PC-3 (cell line): ENCODE results near the gene SLC1A3. TPM values are rescaled to one million over a fixed set of nuclear protein-coding genes. Genes with fewer than 3 reads are reported as not detected.

Source experiments
- ATAC-seq: fragments of 200-7000 bp; cut with Tn5 transposase; 2 replicates; pipeline ENCODE4 v1.9.1; 2020; ENCODE audit warnings: mild to moderate bottlenecking, moderate library complexity
- BruUV-seq: library from RNA; stranded (reverse); fragments of 400-500 nt; replicated peaks from 2 replicates; lab custom pipeline; 2021; lab: Mats Ljungman, UMichigan
- CTCF ChIA-PET: fragments of 300-600 bp; sonication (Branson Sonifier 250); formaldehyde crosslinking; loops from one replicate; lab custom pipeline; 2022; ENCODE audit warnings: antibody characterized with exemption; lab: Charles Lee
- POLR2A ChIA-PET: fragments of 300-600 bp; sonication (Branson Sonifier 250); formaldehyde crosslinking; loops from one replicate; lab custom pipeline; 2022; ENCODE audit warnings: antibody characterized with exemption; ENCODE audit not compliant: unreplicated experiment; lab: Charles Lee
- DNase-seq: peaks from one replicate; pipeline ENCODE4 v3.0.0-alpha.2; 2015
- H2AFZ ChIP-seq: fragments of 300-600 bp; sonication (generic); 2 replicates; pipeline ENCODE4 v1.6.0; 2016; ENCODE audit warnings: antibody characterized with exemption, low read length
- H3F3A ChIP-seq: fragments of 300-600 bp; sonication (generic); one replicate; pipeline ENCODE4 v1.6.0; 2017; ENCODE audit warnings: antibody characterized with exemption, low read length, control low read depth, mild to moderate bottlenecking; ENCODE audit not compliant: unreplicated experiment
- H3K27ac ChIP-seq: fragments of 300-600 bp; sonication (generic); 2 replicates; pipeline ENCODE4 v1.5.1; 2016; ENCODE audit warnings: mild to moderate bottlenecking, low read length
- H3K27me3 ChIP-seq: fragments of 300-600 bp; sonication (generic); 2 replicates; pipeline ENCODE4 v1.6.1; 2016; ENCODE audit warnings: low read length, mixed read lengths
- H3K36me3 ChIP-seq: fragments of 300-600 bp; sonication (generic); 2 replicates; pipeline ENCODE4 v1.6.1; 2016; ENCODE audit warnings: low read depth, mixed run types, low read length, mixed read lengths
- H3K4me1 ChIP-seq: fragments of 300-600 bp; sonication (generic); 2 replicates; pipeline ENCODE4 v1.5.1; 2016; ENCODE audit warnings: low read length; ENCODE audit not compliant: insufficient read depth
- H3K4me2 ChIP-seq: fragments of 300-600 bp; sonication (generic); 2 replicates; pipeline ENCODE4 v1.6.0; 2016; ENCODE audit warnings: low read length
- H3K4me3 ChIP-seq: fragments of 300-600 bp; sonication (generic); 2 replicates; pipeline ENCODE4 v1.5.1; 2016; ENCODE audit warnings: mild to moderate bottlenecking, low read length, mixed read lengths
- H3K79me2 ChIP-seq: fragments of 300-600 bp; sonication (generic); 2 replicates; pipeline ENCODE4 v1.6.1; 2017; ENCODE audit warnings: low read length, mixed read lengths
- H3K9ac ChIP-seq: fragments of 300-600 bp; sonication (generic); 2 replicates; pipeline ENCODE4 v1.6.0; 2016; ENCODE audit warnings: mild to moderate bottlenecking, low read length
- H3K9me2 ChIP-seq: fragments of 300-600 bp; sonication (generic); replicated peaks from 2 replicates; pipeline ENCODE4 v1.6.1; 2016; ENCODE audit warnings: mixed run types, low read length, mixed read lengths
- H3K9me3 ChIP-seq: fragments of 300-600 bp; sonication (generic); 2 replicates; pipeline ENCODE4 v1.6.1; 2016; ENCODE audit warnings: low read length, mixed read lengths
- H4K20me1 ChIP-seq: fragments of 300-600 bp; sonication (generic); 2 replicates; pipeline ENCODE4 v1.6.1; 2016; ENCODE audit warnings: low read length, mixed read lengths
- EZH2 ChIP-seq: fragments of 300-600 bp; sonication (generic); IDR thresholded peaks from one replicate; pipeline ENCODE4 v1.6.1; 2017; ENCODE audit warnings: antibody characterized with exemption, mild to moderate bottlenecking, low read length; ENCODE audit not compliant: unreplicated experiment
- EZH2phosphoT487 ChIP-seq: fragments of 300-600 bp; sonication (generic); IDR thresholded peaks from 2 replicates; pipeline ENCODE4 v1.6.1; 2018; ENCODE audit warnings: mild to moderate bottlenecking, antibody characterized with exemption, low read length, borderline replicate concordance
- intact Hi-C: fragments of 100-400 bp; cut with micrococcal nuclease; formaldehyde crosslinking; loops from 2 replicates; pipeline ENCODE4 v1.9.0; 2023
- total RNA-seq: library from RNA; depleted of rRNA; stranded (reverse); fragments of >200 nt; gene quantifications from 2 replicates; pipeline ENCODE4 v1.2.3, GENCODE V29; 2014
- TF ChIP-seq, protein P1 (sequence below): fragments of 300-600 bp; sonication (generic); conservative IDR thresholded peaks from 2 replicates; pipeline ENCODE4 v1.5.1; 2017; ENCODE audit warnings: antibody characterized with exemption, low read depth, mild to moderate bottlenecking, low read length

The SLC1A3 gene
- total RNA-seq, 1 experiment from 2014 or later: 24.7 TPM

DNA sequence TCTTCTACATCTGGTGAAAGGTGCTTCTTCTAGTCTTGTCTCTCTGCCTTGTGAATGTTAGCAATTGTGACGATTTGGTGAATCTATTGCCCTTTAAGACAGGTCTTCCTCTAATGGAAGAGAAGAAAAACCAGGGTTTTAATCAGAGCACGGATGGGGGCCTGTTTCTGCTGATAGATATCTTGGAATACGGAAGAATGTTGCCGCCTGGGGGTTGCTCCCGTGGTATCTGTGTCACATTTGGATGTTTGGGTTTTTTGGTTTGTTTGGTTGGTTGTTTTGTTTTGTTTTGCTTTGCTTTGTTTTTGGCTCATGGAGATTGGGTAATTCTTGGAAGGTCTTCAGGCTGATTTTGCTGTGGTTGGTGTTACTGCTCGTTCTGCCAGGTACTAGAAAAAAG is 9.7 kb upstream of the SLC1A3 start:
- no peak for TF ChIP-seq EZH2phosphoT487
- TF ChIP-seq EZH2: no peak
- TF ChIP-seq, protein P1, sequence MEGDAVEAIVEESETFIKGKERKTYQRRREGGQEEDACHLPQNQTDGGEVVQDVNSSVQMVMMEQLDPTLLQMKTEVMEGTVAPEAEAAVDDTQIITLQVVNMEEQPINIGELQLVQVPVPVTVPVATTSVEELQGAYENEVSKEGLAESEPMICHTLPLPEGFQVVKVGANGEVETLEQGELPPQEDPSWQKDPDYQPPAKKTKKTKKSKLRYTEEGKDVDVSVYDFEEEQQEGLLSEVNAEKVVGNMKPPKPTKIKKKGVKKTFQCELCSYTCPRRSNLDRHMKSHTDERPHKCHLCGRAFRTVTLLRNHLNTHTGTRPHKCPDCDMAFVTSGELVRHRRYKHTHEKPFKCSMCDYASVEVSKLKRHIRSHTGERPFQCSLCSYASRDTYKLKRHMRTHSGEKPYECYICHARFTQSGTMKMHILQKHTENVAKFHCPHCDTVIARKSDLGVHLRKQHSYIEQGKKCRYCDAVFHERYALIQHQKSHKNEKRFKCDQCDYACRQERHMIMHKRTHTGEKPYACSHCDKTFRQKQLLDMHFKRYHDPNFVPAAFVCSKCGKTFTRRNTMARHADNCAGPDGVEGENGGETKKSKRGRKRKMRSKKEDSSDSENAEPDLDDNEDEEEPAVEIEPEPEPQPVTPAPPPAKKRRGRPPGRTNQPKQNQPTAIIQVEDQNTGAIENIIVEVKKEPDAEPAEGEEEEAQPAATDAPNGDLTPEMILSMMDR: no peak
- Histone ChIP-seq H3K9me3 (no peaks in the 10 kb centered on the region), H3K9ac (no peak overlapping the region), H3K4me3 (no peak overlapping the region), H3K27me3 (no peaks in the 10 kb centered on the region), H3K79me2 (no peaks in the 10 kb centered on the region), H4K20me1 (no peaks in the 10 kb centered on the region), H3K9me2 (no peaks in the 10 kb centered on the region), H3K36me3 (no peaks in the 10 kb centered on the region), H3F3A (no peaks in the 10 kb centered on the region), H2AFZ (no peak overlapping the region), H3K4me2 (no peak overlapping the region), H3K4me1 (no peaks in the 10 kb centered on the region), H3K27ac (no peak overlapping the region)
- intact Hi-C loops: no loop called here
- DNase-seq (no peak), ATAC-seq (no peak)
- ChIA-PET POLR2A (no interaction called here), CTCF (no interaction called here)
- no TSS peak for BruUV-seq

- TF ChIP-seq EZH2: no peak
- TF ChIP-seq, protein P1: no peak
- no peak for TF ChIP-seq EZH2phosphoT487
- no peak overlapping the region for H3K27ac ChIP-seq
- intact Hi-C loops: no loop called here
- H3F3A ChIP-seq: no peaks in the 10 kb centered on the region
- no peaks in the 10 kb centered on the region for H3K9me3 ChIP-seq
- H3K9ac ChIP-seq: no peak overlapping the region
- H3K9me2 ChIP-seq: no peaks in the 10 kb centered on the region
- no peaks in the 10 kb centered on the region for H4K20me1 ChIP-seq
- no peak overlapping the region for H3K4me3 ChIP-seq
- DNase-seq (no peak), ATAC-seq (no peak)
- no peaks in the 10 kb centered on the region for H3K4me1 ChIP-seq
- H3K36me3 ChIP-seq: no peaks in the 10 kb centered on the region
- POLR2A ChIA-PET: no interaction called here
- no peaks in the 10 kb centered on the region for H3K79me2 ChIP-seq
- CTCF ChIA-PET: no interaction called here
- H3K4me2 ChIP-seq: no peak overlapping the region
- no peak overlapping the region for H2AFZ ChIP-seq
- H3K27me3 ChIP-seq: no peaks in the 10 kb centered on the region
- no TSS peak for BruUV-seq
These were observed 8.4 kb upstream of the SLC1A3 start for GRCh38 chr5:36598045-36598444.

- no peak overlapping the region for H2AFZ ChIP-seq
- H3K4me2 ChIP-seq: no peak overlapping the region
- TF ChIP-seq, protein P1: no peak
- TF ChIP-seq EZH2 (no peak), EZH2phosphoT487 (no peak)
- 0 out of 2 replicates have a peak, but pooled peaks cover under 1% of the 10 kb centered on the region for H3K4me1 ChIP-seq
- CTCF ChIA-PET: no interaction called here
- POLR2A ChIA-PET: interaction anchor here (0.9 kb wide), 1 partner anchor 22 kb away, joined by 6 read pairs; no protein-coding TSS in a partner anchor
- no TSS peak for BruUV-seq
- no peaks in the 10 kb centered on the region for H4K20me1 ChIP-seq
- peaks cover 4% of the 10 kb centered on the region; the same call in 1 of the 2 replicates for H3K27me3 ChIP-seq
- H3F3A ChIP-seq: no peaks in the 10 kb centered on the region
- intact Hi-C loops: no loop called here
- H3K9ac ChIP-seq: no peak overlapping the region
- DNase-seq (no peak), ATAC-seq (no peak)
- no peak overlapping the region for H3K27ac ChIP-seq
- no peaks in the 10 kb centered on the region for H3K9me2 ChIP-seq
- H3K36me3 ChIP-seq: no peaks in the 10 kb centered on the region
- no peaks in the 10 kb centered on the region for H3K9me3 ChIP-seq
- no peak overlapping the region for H3K4me3 ChIP-seq
- H3K79me2 ChIP-seq: no peaks in the 10 kb centered on the region
These were observed 6.2 kb upstream of the SLC1A3 start for GRCh38 chr5:36599986-36600779.
